Suprapubic skin (tissue), 4 donors: ENCODE data around the gene ACER2.

Experiments
- POLR2A ChIP-seq, 2 donors: fragments of 450-650 bp; IDR thresholded peaks; one replicate each; pipeline ENCODE4 v1.6.1; 2017; ENCODE audit warnings: antibody characterized with exemption in 2 of 2, mild to moderate bottlenecking in 2 of 2, moderate library complexity in 2 of 2
- POLR2AphosphoS5 ChIP-seq, 3 donors: sonication (generic); formaldehyde crosslinking; IDR thresholded peaks; one replicate each; pipeline ENCODE4 v1.6.1; 2017; ENCODE audit warnings: antibody characterized with exemption in 3 of 3
- TF ChIP-seq, protein P1 (sequence below), 2 donors: fragments of 200-600 bp in 1 of 2; fragments of 450-650 bp in 1 of 2; sonication (generic) in 1 of 2; IDR thresholded peaks; one replicate each; pipeline ENCODE4 v1.5.1; 2016 to 2019; ENCODE audit warnings: antibody characterized with exemption in 2 of 2, mild to moderate bottlenecking in 1 of 2, moderate library complexity in 1 of 2

DNA sequence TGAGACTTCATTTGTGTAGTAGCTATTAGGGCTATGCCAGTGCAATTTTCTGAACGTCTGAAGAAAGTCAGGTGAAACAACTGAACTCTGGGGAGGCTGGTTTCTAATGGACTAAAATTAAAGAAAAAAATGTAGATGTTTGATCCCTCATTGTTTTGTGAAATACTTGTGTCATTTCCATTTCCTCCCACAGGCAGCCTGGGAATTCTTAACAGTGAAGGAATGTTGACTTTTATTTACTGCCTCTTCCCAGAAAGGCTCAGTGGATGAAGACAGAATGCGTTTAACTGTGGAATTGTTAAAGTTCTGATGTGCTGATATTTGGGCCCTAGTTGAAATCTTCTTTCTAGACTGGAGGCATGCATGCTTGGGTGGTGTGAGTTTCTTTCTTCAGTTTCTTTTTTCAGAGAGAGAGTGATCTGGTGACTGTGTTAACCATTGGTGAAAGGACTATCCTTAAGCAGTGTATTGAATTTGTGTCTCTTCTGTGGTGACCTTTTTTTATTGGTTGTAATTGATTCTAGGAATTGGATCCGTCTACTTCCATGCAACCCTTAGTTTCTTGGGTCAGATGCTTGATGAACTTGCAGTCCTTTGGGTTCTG, 15.5 kb downstream of the ACER2 start:
- TF ChIP-seq, protein P1, sequence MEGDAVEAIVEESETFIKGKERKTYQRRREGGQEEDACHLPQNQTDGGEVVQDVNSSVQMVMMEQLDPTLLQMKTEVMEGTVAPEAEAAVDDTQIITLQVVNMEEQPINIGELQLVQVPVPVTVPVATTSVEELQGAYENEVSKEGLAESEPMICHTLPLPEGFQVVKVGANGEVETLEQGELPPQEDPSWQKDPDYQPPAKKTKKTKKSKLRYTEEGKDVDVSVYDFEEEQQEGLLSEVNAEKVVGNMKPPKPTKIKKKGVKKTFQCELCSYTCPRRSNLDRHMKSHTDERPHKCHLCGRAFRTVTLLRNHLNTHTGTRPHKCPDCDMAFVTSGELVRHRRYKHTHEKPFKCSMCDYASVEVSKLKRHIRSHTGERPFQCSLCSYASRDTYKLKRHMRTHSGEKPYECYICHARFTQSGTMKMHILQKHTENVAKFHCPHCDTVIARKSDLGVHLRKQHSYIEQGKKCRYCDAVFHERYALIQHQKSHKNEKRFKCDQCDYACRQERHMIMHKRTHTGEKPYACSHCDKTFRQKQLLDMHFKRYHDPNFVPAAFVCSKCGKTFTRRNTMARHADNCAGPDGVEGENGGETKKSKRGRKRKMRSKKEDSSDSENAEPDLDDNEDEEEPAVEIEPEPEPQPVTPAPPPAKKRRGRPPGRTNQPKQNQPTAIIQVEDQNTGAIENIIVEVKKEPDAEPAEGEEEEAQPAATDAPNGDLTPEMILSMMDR (IDR thresholded peaks at IDR 0.05) = no peak
- TF ChIP-seq POLR2A (IDR thresholded peaks at IDR 0.05) (no peak), POLR2AphosphoS5 (IDR thresholded peaks at IDR 0.05) (no peak)
